Fibroblast of mammary gland (primary cell): Measurements from ENCODE around the gene RAB21.

Experiments
- DNase-seq: peaks from one replicate; pipeline ENCODE4 v3.0.0-alpha.2; 2010; ENCODE audit warnings: low read depth
- H3K4me3 ChIP-seq: 2 replicates; pipeline ENCODE4 v1.5.1; 2011; ENCODE audit warnings: low read depth, mild to moderate bottlenecking, low read length, moderate library complexity; ENCODE audit not compliant: control insufficient read depth
- TF ChIP-seq, protein P1 (sequence below): conservative IDR thresholded peaks from 2 replicates; pipeline ENCODE4 v1.5.1; 2011; ENCODE audit warnings: low read depth, low read length, inconsistent platforms; ENCODE audit not compliant: control insufficient read depth, insufficient read depth

Gene RAB21

DNA sequence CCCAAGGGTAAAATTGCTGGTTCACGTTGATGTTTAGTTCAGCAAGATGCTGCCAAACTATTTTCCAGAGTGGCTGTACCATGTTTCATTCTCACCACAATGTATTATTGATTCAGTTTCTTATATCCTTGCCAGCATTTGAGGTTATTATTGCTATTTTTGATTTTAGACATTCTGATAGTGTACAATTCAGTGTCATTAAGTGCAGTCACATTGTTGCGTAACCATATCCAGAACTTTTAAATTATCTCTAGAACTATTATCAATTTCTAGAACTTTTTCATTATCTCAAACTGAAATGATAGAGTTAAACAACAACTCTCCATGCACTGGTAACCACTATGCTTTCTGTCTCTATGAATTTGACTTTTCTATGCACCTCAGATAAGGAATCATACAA, 74.2 kb downstream of the RAB21 start:
- no peak overlapping the region for H3K4me3 ChIP-seq
- TF ChIP-seq, protein P1, sequence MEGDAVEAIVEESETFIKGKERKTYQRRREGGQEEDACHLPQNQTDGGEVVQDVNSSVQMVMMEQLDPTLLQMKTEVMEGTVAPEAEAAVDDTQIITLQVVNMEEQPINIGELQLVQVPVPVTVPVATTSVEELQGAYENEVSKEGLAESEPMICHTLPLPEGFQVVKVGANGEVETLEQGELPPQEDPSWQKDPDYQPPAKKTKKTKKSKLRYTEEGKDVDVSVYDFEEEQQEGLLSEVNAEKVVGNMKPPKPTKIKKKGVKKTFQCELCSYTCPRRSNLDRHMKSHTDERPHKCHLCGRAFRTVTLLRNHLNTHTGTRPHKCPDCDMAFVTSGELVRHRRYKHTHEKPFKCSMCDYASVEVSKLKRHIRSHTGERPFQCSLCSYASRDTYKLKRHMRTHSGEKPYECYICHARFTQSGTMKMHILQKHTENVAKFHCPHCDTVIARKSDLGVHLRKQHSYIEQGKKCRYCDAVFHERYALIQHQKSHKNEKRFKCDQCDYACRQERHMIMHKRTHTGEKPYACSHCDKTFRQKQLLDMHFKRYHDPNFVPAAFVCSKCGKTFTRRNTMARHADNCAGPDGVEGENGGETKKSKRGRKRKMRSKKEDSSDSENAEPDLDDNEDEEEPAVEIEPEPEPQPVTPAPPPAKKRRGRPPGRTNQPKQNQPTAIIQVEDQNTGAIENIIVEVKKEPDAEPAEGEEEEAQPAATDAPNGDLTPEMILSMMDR = no peak
- no peak for DNase-seq

DNA sequence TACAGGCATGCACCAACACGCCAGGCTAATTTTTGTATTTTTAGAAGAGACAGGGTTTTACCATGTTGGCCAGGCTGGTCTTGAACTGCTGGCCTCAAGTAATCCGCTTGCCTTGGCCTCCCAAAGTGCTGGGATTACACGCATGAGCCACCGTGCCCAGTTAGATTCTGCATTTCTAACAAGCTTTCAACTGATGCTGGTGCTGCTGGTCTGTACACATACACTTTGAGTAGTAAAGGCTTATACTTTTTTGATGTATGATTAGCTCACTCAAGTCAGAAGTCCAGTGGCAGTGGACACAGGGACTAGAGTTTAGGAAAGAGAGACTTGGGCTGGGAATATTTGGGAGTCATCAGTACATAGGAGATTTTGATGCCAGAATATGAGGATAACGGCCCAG, 82.7 kb downstream of the RAB21 start:
- H3K4me3 ChIP-seq = no peak overlapping the region
- TF ChIP-seq, protein P1 = no peak

DNA sequence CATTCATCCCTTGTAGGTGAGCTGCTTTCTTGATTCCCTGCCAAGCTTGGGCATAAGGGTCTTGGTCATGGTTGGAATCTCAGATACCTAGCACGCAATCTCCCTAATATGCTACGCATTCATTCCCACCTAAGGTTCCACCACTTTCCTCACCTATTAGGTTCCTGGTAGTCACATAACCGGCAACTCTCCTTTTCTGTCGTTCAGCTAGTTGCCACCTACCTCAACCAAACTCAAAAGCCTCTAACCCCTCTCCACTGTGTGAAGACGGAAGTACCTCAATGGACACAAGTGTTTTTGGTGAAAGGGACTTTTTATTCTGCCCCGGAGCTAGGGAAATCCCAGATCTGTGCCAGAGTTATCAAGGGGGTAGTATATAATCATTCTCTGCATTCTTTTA, 83.6 kb downstream of the RAB21 start:
- DNase-seq = no peak
- TF ChIP-seq, protein P1 = no peak
- H3K4me3 ChIP-seq = no peak overlapping the region

More for the DNA sequence above, 82.7 kb downstream of the RAB21 start:
- no peak for DNase-seq

DNA sequence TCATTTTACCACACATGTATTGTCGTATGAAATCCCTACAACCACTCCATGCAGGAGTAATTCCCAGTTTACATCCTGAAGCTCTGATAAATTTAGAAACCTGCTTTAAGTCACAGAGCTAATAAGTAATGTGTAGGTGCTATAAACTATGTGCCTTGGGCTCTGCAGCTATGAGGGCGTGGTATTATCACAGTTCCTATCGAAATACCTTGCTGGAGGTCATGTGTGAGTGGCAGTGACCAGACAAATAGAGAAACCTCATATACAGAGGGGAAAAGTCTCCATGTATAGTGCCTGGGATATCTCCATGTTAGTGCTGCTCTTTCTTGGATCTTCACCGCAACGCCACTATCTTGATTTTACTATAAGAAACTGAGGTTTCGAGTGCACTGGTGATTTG, 84.0 kb downstream of the RAB21 start:
- no peak for DNase-seq
- H3K4me3 ChIP-seq = no peak overlapping the region
- TF ChIP-seq, protein P1 = no peak

DNA sequence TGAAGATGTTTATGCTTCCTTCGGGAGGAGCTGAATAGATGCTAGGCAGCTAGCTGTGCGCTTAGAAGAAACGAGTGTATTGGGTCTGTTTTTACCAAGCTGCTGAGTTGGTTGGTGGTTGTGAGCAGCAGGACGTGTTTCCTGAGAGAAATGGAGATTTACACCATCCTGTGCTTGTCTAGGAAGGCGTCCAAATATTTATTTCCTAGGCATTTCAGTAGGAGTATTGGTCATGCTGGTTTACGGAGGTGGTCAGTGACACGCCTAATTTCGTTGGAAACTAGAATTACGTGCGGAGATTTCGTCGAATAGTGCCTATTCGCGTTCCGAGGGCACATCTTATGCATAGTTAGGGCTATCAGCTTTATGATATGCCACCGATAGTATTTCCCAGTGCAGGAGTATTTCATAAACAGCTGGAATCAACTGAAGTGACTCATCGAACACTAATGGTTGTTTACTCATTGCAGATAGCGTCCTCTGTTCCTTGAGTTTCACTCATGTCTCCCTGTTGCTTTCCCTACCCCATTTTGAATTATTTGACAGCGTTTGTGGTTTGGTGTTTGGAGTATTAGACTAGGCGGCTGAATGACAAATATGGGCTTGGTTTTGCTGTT, 85.7 kb downstream of the RAB21 start:
- peak overlapping the region; percentile 92 for H3K4me3 ChIP-seq
- TF ChIP-seq, protein P1 = no peak
- peak; percentile 93 for DNase-seq

DNA sequence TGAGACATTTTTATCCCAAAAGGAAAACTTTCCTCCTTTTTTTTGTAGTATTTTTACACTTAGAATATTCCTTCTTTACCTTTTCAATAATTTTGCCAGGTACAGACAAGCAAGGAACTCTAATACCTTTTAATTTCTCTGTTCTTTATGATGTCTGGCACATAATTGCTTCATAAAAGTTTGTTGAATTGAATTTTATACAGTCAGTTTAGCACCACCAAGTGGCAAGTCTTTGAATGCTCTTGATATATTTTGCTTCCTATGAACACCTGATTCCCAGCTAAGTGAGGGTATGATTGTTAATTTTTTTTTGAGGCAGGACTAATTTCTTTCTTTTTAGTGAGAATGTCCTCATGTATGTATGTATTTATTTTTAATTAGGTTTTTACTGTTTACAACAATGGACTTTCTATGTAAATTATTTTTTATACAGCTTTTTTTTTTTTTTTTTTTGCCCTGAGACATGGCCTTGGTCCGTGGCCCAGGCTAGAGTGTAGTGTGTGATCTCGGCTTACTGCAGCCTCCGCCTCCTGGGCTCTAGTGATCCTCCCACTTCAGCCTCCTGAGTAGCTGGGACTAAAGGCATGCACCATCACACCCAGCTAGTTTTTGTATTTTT, 91.8 kb downstream of the RAB21 start:
- DNase-seq = peak; percentile 57
- H3K4me3 ChIP-seq = no peak overlapping the region
- TF ChIP-seq, protein P1 = peak; percentile 62

DNA sequence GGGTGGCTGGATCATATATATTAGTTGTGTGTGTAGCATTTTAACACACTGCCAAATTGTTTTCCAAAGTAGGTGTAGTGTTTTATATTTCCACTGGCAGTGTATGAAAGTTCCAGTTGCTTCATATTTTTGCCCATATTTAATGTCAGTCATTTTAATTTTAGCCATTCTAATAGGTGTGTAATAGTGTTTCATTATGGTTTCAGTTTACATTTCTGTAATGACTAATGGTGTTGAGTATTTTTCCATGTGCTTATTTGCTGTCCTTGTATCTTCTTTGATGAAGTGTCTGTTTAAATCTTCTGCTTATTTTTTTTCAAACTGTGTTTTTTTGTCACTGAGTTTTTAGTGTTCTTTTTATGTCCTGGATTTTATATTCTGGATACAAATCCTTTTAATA, 93.5 kb downstream of the RAB21 start:
- TF ChIP-seq, protein P1 = no peak
- no peak overlapping the region for H3K4me3 ChIP-seq
- DNase-seq = peak; percentile 18
